GM19328 (cell line): ENCODE data around the gene AGBL4.
"Not testable (repeated sequence)": the region's sequence is repeated elsewhere in the genome, so short reads cannot be mapped to it uniquely, and the experiment has no call there.

ENCODE experiments used
- ATAC-seq: cut with Tn5 transposase; IDR thresholded peaks from one replicate; pipeline ENCODE4 v1.9.1; 2021; ENCODE audit warnings: mild to moderate bottlenecking, moderate library complexity; ENCODE audit not compliant: unreplicated experiment

The AGBL4 gene

DNA sequence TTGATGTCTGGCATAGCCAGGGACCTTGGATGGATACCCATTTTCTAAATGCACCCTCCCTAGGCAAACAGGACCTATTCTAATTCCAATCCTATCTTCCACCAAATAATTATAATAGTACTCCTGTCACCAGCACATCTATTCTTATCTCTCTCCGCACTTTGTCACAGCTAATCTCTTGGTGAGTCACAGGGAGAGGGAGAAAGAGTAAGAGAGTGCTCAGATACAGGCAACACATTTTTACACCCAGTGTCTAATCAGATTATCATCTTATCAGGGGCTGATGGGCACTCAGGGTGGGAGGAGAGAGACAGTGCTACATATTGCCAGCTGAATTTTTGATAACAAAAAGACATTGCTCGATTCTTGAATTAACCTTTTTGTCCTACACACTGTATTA lies 972.1 kb downstream of the AGBL4 start:
- no peak for ATAC-seq

DNA sequence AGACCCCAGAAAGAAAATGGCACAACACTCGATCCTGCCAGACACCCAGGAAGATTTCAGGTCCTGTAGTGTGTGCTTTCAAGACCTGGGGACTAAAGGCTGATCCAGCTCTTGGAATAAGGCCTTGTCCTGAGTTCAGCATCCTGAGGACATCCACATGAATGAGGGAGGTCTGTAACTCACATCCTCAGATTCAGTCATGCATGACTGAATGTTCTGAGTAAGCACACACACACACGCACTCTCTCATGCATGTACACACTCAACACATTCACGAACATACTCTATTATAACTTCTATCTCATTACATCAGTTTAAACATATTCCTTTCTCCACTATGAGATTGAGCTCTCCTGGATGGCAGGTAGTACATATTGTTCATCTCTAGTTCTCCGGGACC lies 973.7 kb downstream of the AGBL4 start:
- no peak for ATAC-seq

DNA sequence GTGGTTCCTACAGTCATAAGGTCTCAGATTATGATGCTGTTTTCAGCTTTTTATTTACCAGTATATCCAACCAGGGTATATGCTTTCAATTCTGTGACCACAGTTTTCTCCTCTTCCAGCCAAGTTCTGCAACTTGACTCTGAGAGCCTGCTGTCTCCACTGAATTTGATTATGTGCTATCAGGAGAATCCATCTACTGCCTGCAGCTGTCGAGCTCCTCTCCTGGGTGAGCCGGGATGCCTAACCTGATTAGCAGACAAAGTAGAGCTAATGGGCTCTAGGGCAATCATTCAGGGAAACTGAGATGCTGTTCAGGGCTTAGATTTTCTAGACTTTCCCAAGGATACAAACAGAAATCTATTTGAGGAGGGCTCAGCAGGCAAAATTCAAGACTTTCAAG lies 975.6 kb downstream of the AGBL4 start:
- no peak for ATAC-seq

- ATAC-seq: no peak
These were observed 977.4 kb downstream of the AGBL4 start for GRCh38 chr1:49046305-49046704.

- ATAC-seq: no peak
These were observed 978.4 kb downstream of the AGBL4 start for GRCh38 chr1:49045371-49045770.

DNA sequence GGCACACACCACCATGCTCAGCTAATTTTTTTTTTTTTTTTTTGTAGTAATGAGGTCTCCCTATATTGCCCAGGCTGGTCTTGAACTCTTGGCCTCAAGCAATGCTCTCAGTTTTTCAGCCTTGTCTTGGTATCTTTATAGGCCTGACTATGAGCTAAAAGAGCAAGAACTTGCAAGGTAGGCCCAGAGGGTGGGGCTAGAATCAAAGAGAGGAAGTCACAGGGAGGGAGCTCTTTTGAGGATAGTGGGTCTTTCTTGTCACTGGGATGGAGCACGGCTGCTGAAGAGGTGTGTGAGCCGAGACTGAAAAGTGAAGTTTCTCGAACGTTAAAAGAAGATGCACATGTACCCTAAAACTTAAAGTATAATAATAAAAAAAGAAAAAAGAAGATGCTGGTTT lies 987.1 kb downstream of the AGBL4 start:
- no peak for ATAC-seq

- no peak for ATAC-seq
These were observed 995.4 kb downstream of the AGBL4 start for GRCh38 chr1:49028396-49028795.

GRCh38 chr1:49026230-49026811 lies 997.4 kb downstream of the AGBL4 start:
- no peak for ATAC-seq

- ATAC-seq: no peak
These were observed 1007.5 kb downstream of the AGBL4 start for GRCh38 chr1:49016030-49016977.

DNA sequence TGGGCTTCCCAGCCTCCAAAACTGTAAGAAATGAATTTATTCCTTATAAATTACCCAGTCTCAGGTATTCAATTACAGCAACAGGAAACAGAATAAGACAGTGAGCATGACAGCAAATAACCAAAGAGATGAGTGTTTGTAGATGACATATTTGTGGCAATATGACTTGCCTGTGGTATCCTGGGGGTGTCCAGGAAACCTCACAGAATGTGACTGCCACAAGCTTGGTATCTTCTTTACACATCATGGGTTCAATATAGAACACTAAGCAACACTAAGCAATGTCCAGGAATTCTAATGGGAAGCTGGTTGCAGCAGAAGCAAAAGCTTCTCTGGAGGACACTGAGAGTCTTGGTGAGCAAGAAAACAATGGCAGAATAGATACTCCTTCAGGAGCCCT lies 1010.7 kb downstream of the AGBL4 start:
- no peak for ATAC-seq

- not testable (repeated sequence) for ATAC-seq
These were observed 1020.8 kb downstream of the AGBL4 start for GRCh38 chr1:49002981-49003380.

DNA sequence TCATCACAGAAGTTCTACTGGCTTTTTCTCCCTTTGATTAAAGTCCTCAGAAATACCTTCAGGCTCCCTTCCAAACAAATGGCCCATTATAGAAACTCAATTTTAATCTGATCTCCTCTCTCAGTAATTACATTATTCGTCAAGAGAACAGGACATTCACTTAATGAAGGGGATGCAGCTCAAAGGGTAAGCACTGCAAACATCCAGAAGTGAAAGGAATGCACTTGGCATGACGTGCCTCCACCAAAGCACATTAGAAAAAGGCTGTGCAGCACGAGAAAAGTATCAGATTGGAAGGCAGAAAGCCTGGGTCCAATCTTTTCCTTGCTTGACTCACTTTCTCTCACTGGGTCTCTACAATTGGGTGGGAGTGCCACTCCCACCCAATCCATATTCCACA lies 1024.4 kb downstream of the AGBL4 start:
- no peak for ATAC-seq

- no peak for ATAC-seq
These were observed 1027.4 kb downstream of the AGBL4 start for GRCh38 chr1:48996311-48996710.

GRCh38 chr1:48988633-48989197 lies 1035.0 kb downstream of the AGBL4 start:
- ATAC-seq: no peak

DNA sequence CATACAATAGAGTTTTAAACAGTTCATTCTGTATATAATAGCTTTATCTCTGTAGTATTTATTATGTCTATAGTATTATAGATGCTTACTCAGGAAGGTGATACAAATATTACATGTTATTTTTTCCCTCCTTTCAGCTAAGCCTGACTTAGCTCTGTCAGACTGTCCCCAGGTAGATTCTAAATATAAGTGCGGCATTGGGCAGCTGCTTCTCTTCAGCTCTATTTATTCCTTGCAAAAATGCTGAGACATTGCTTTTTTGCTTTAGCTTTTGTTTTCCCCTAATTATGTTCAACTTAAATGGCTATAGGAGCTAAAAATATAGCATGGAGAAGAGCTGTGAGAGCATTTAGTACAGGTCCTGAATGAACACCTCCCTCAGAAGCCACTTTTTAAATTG lies 1043.8 kb downstream of the AGBL4 start:
- no peak for ATAC-seq

DNA sequence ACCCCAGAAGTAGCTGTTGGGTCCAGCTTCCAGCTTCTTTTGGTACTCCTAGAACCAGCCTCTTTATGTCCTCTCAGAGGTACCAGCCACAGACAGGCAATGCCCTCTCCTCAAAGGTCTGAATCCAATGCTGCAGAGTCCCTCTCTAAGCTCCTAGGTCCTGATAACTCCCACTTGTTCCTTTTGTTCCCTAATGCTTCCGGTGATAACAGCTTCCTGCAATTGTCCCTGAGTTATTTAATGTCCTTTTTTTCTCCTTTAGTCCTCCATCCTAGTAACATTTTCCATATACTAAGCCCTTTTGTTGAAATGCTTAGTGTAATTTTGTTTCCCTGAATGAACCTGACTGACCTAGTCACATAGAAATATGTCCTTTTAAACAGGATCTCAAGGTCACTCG lies 1045.3 kb downstream of the AGBL4 start:
- ATAC-seq: no peak

DNA sequence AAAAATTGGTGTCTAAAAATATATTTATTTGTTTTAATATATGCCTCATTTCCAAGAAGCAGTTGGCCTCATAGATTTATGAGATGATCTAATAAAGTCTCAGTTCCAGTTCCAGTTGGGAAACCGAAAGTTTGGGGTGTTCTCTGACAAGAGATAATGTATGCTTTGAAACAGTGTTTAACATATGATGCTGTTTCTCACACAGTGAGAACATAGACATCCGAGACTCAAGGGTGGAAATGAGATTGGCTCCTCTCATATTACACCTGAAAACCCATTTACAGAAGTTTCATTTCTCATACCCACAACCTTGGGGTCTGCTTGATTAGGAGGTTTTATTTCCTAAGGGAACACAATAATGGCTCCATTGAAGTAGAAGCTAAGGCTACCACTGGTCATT lies 1046.5 kb downstream of the AGBL4 start:
- no peak for ATAC-seq

- ATAC-seq: no peak
These were observed 1053.8 kb downstream of the AGBL4 start for GRCh38 chr1:48969971-48970370.

DNA sequence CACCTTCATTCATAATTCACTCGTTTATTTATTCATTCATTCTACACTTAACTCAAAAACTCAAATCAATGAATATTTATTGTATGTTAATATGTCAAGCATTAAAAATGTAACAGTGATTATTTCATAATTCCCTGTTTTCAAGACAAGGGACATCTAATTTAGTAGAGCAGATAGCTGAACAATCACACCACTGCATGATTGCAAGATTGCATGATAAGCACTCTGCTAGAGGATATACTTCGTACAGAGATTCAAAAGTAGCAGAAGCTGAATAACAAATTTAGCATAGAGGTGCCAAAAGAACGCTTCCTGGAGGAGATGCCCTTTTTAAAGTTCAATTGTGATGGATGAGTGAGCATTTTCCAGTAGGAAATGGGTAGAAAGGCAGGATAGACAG lies 1056.4 kb downstream of the AGBL4 start:
- ATAC-seq: no peak

DNA sequence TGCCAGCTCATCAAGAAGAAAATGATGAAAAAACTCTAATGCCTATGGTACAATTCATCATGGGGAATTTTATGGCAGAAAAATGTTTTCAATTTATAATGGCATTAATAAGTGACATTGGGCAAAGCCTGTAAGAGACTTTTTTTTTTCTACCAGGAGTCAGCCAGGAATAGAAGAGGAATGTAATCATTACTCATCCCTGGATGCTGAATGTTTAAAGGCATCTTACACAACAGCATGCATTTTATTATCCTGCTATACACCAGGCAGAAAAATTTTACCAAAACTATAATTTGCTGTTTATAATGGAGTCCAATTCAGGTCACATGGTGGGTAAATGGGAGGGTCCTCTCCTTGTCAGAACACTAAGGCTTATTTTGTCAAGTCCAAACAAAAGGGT lies 1057.2 kb downstream of the AGBL4 start:
- no peak for ATAC-seq

GRCh38 chr1:48960320-48960719 lies 1063.4 kb downstream of the AGBL4 start:
- no peak for ATAC-seq

DNA sequence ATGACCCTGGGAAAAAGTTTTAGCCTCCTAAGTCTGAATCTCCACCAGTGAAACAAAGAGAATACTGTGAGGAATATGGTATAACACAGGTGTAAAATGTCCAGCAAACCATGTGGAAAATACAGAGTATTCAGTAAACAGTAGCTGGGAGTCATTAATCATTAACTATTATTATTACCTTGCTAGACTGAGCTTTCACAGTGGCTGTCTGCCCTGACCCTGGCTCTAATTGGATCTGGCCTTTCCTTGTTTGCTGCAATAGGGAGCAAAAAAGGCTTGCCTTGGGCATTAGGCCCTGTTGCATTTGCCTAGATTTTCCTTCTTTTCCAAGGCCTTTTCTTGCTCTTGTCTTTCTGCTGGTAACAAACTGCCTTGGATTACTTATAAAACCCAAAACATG lies 1068.0 kb downstream of the AGBL4 start:
- no peak for ATAC-seq
